OCI-LY1 (cell line): Measurements from ENCODE around the gene CKS2.

ENCODE experiments used
- H2AFZ ChIP-seq: fragments of 200-600 bp; sonication (generic), shearing (Covaris generic); 2 replicates; pipeline ENCODE4 v1.6.0; 2014; ENCODE audit warnings: antibody characterized with exemption, mild to moderate bottlenecking, low read length
- H3F3A ChIP-seq: fragments of 200-600 bp; sonication (generic), shearing (Covaris generic); 2 replicates; pipeline ENCODE4 v1.6.0; 2014; ENCODE audit warnings: mild to moderate bottlenecking, antibody characterized with exemption, low read length, moderate library complexity; ENCODE audit not compliant: insufficient read depth
- H3K27ac ChIP-seq: fragments of 200-600 bp; sonication (generic); 2 replicates; pipeline ENCODE4 v1.5.1; 2014; ENCODE audit warnings: low read length, mixed run types, mild to moderate bottlenecking, low read depth; ENCODE audit not compliant: poor library complexity, severe bottlenecking
- H3K27me3 ChIP-seq: fragments of 200-600 bp; sonication (generic); 2 replicates; pipeline ENCODE4 v1.6.0; 2014; ENCODE audit warnings: antibody characterized with exemption, mild to moderate bottlenecking, low read length, moderate library complexity; ENCODE audit not compliant: insufficient read depth
- H3K36me3 ChIP-seq: fragments of 200-600 bp; sonication (generic); 2 replicates; pipeline ENCODE4 v1.6.1; 2014; ENCODE audit warnings: mild to moderate bottlenecking, antibody characterized with exemption, low read length, moderate library complexity, mixed read lengths; ENCODE audit not compliant: insufficient read depth
- H3K4me1 ChIP-seq: fragments of 200-600 bp; sonication (generic); 2 replicates; pipeline ENCODE4 v1.5.1; 2014; ENCODE audit warnings: mild to moderate bottlenecking, low read length, moderate library complexity; ENCODE audit not compliant: insufficient read depth, severe bottlenecking
- H3K4me2 ChIP-seq: fragments of 200-600 bp; sonication (generic), shearing (Covaris generic); 2 replicates; pipeline ENCODE4 v1.6.1; 2014; ENCODE audit warnings: low read length
- H3K4me3 ChIP-seq: fragments of 200-600 bp; sonication (generic); 2 replicates; pipeline ENCODE4 v1.5.1; 2014; ENCODE audit warnings: low read length, low read depth, mild to moderate bottlenecking, mixed read lengths; ENCODE audit not compliant: poor library complexity, severe bottlenecking
- H3K79me2 ChIP-seq: fragments of 200-600 bp; shearing (Covaris generic); 2 replicates; pipeline ENCODE4 v1.6.1; 2016; ENCODE audit warnings: mixed run types, low read length, mixed read lengths; ENCODE audit not compliant: insufficient read depth
- H3K9ac ChIP-seq: fragments of 200-600 bp; sonication (generic), shearing (Covaris generic); 2 replicates; pipeline ENCODE4 v1.6.1; 2014; ENCODE audit warnings: mild to moderate bottlenecking, low read length, mixed read lengths
- H3K9me2 ChIP-seq: fragments of 200-600 bp; sonication (generic), shearing (Covaris generic); 2 replicates; pipeline ENCODE4 v1.6.1; 2014; ENCODE audit warnings: low read depth, mild to moderate bottlenecking, low read length, mixed read lengths
- H3K9me3 ChIP-seq: fragments of 200-600 bp; shearing (Covaris generic); 2 replicates; pipeline ENCODE4 v1.6.1; 2014; ENCODE audit warnings: low read length, mixed read lengths
- H4K20me1 ChIP-seq: fragments of 200-600 bp; sonication (generic), shearing (Covaris generic); 2 replicates; pipeline ENCODE4 v1.6.0; 2016; ENCODE audit warnings: mild to moderate bottlenecking, low read length; ENCODE audit not compliant: insufficient read depth
- CTCF ChIP-seq: fragments of 200-600 bp; sonication (generic), shearing (Covaris generic); IDR thresholded peaks from 2 replicates; pipeline ENCODE4 v1.5.1; 2017; ENCODE audit warnings: mild to moderate bottlenecking, antibody characterized with exemption, low read length, moderate library complexity, mixed read lengths
- EZH2 ChIP-seq: fragments of 200-600 bp; sonication (generic), shearing (Covaris generic); IDR thresholded peaks from 2 replicates; pipeline ENCODE4 v1.8.0; 2017; ENCODE audit warnings: borderline replicate concordance, mixed run types, mild to moderate bottlenecking, antibody characterized with exemption, low read length, moderate library complexity, mixed read lengths

CKS2 gene

GRCh38 chr9:89363311-89363670, 52.3 kb downstream of the CKS2 start:
- Histone ChIP-seq H3K4me1 (no peaks in the 10 kb centered on the region), H3K4me2 (no peak overlapping the region), H3K36me3 (peaks cover 34% of the 10 kb centered on the region), H3K9ac (no peak overlapping the region), H3K27me3 (no peaks in the 10 kb centered on the region), H3K4me3 (no peak overlapping the region), H3F3A (no peaks in the 10 kb centered on the region), H2AFZ (no peak overlapping the region), H3K9me2 (no peaks in the 10 kb centered on the region), H3K79me2 (no peaks in the 10 kb centered on the region), H4K20me1 (no peaks in the 10 kb centered on the region), H3K27ac (no peak overlapping the region), H3K9me3 (no peaks in the 10 kb centered on the region)
- TF ChIP-seq CTCF (no peak), EZH2 (no peak)

GRCh38 chr9:89363921-89364665, 53.1 kb downstream of the CKS2 start:
- Histone ChIP-seq H3K9me3 (no peaks in the 10 kb centered on the region), H3K36me3 (peaks cover 26% of the 10 kb centered on the region), H3K9ac (no peak overlapping the region), H3F3A (no peaks in the 10 kb centered on the region), H3K27ac (no peak overlapping the region), H3K4me2 (no peak overlapping the region), H2AFZ (no peak overlapping the region), H4K20me1 (no peaks in the 10 kb centered on the region), H3K79me2 (no peaks in the 10 kb centered on the region), H3K4me3 (no peak overlapping the region), H3K4me1 (no peaks in the 10 kb centered on the region), H3K27me3 (no peaks in the 10 kb centered on the region), H3K9me2 (no peaks in the 10 kb centered on the region)
- no peak for TF ChIP-seq CTCF

- Histone ChIP-seq H3F3A (no peaks in the 10 kb centered on the region), H3K27ac (no peak overlapping the region), H3K4me2 (no peak overlapping the region), H3K9me2 (no peaks in the 10 kb centered on the region), H3K4me1 (no peaks in the 10 kb centered on the region), H3K27me3 (no peaks in the 10 kb centered on the region), H2AFZ (no peak overlapping the region), H3K36me3 (peaks cover 19% of the 10 kb centered on the region), H4K20me1 (no peaks in the 10 kb centered on the region), H3K9me3 (no peaks in the 10 kb centered on the region), H3K79me2 (no peaks in the 10 kb centered on the region), H3K4me3 (no peak overlapping the region), H3K9ac (no peak overlapping the region)
- TF ChIP-seq CTCF = no peak
- no peak for TF ChIP-seq EZH2
Observed at GRCh38 chr9:89364666-89365531, 53.9 kb downstream of the CKS2 start.
